Measurements from ENCODE around the gene FAM200C.
A peak's percentile ranks its signal among the peaks of the same experiment; 100 is the strongest.

The FAM200C gene

DNA sequence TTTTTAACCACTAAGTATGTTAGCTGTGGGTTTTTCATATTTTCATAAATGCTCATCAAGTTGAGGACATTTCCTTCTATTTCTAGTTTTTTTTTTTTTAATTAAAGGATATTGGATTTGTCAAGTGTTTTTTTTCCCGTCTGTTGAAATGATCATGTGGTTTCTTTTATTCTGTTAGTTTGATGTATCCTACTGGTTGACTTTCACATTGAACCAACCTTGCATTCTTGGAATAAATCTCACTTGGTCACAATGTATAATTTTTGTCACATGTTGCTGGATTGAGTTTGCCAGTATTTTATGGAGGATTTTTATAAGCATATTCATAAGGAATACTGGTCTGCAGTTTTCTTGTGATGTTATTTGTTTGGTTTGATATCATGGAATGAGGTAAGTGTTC lies 12.4 kb downstream of the FAM200C start:
- Histone ChIP-seq H3K9me3 (peaks cover 18% of the 10 kb centered on the region), H3K9ac (no peak overlapping the region), H3K36me3 (no peaks in the 10 kb centered on the region), H3K4me3 (no peak overlapping the region), H3K27me3 (no peaks in the 10 kb centered on the region), H3K4me2 (no peak overlapping the region), H4K20me1 (no peaks in the 10 kb centered on the region), H3K4me1 (peaks cover 7% of the 10 kb centered on the region), H3K27ac (no peak overlapping the region)
- TF ChIP-seq Cebpa-rat (IDR thresholded peaks at IDR 0.05): no peak

DNA sequence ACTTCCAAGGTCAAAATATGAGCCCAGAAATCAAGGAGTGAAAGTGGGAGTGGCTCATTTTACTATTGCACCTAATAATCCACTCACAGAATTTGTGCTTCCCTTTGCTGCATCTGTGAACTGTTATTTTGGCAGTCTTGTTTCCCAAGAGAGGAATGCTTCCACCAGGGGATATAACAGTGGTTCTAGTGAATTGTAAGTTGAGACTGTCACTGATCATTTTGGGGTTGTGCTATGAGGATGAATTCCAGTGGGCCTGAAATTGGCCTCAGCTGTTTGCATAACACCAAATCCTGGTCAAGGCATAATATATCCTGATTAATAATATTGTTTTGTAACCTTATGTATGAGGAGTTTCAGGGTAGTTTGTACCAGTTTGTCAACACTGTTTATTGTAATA lies 14.4 kb downstream of the FAM200C start:
- no peak for TF ChIP-seq Cebpa-rat (IDR thresholded peaks at IDR 0.05)

DNA sequence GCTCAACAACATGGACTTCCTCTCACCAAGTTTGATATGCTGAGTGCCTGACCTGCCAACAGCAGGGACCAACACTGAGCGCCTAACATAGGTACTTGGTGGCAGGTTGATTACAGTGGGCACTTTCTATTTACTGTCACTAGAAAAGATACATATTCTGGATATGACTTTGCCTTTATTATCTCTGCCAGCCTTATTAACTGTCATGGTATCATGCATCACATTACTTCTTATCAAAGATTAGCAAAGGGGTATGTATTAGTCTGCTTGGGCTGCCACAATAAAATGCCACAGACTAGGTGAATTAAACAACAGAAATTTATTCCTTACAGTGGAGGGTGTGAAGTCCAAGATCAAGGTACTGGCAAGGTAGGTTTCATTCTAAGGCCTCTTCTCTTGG lies 15.2 kb downstream of the FAM200C start:
- no peak overlapping the region for H3K27ac ChIP-seq
- no peaks in the 10 kb centered on the region for H4K20me1 ChIP-seq
- peaks cover 18% of the 10 kb centered on the region for H3K9me3 ChIP-seq
- H3K4me1 ChIP-seq: peaks cover 13% of the 10 kb centered on the region
- H3K9ac ChIP-seq: no peak overlapping the region
- H3K4me2 ChIP-seq: no peak overlapping the region
- TF ChIP-seq Cebpa-rat (IDR thresholded peaks at IDR 0.05): no peak
- no peaks in the 10 kb centered on the region for H3K27me3 ChIP-seq
- no peak overlapping the region for H3K4me3 ChIP-seq
- H3K36me3 ChIP-seq: no peaks in the 10 kb centered on the region

More for the DNA sequence above, 14.4 kb downstream of the FAM200C start:
- no peak overlapping the region for H3K27ac ChIP-seq
- H3K27me3 ChIP-seq: no peaks in the 10 kb centered on the region
- no peaks in the 10 kb centered on the region for H3K36me3 ChIP-seq
- no peak overlapping the region for H3K4me2 ChIP-seq
- H3K4me3 ChIP-seq: no peak overlapping the region
- H4K20me1 ChIP-seq: no peaks in the 10 kb centered on the region
- H3K9ac ChIP-seq: no peak overlapping the region
- peaks cover 13% of the 10 kb centered on the region for H3K4me1 ChIP-seq
- H3K9me3 ChIP-seq: peaks cover 18% of the 10 kb centered on the region

DNA sequence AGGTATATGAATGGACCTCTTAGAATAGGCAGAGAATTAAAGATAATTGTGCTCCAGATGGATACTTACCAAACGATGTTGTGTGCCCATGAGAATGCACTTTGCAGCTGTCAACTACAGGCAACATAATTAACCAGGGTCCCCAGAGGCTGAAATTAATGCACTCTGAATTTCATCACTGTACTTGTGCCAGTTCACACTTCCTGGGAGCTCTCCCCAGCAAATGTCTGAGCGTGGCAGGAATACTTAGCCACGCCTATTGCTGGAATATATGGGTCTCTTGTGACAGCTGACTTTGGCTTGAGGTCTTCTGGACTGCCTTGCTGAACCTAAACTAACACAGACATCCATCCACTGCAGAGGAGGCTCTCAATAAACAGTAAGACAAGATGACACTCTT lies 17.5 kb downstream of the FAM200C start:
- Histone ChIP-seq H4K20me1 (no peaks in the 10 kb centered on the region), H3K27ac (no peak overlapping the region), H3K4me2 (peak overlapping the region; percentile 20; the same call in 1 of the 2 replicates), H3K9me3 (peaks cover 5% of the 10 kb centered on the region), H3K36me3 (no peaks in the 10 kb centered on the region), H3K27me3 (no peaks in the 10 kb centered on the region), H3K4me1 (peaks cover 13% of the 10 kb centered on the region), H3K9ac (no peak overlapping the region), H3K4me3 (no peak overlapping the region)
- TF ChIP-seq Cebpa-rat (IDR thresholded peaks at IDR 0.05): no peak

DNA sequence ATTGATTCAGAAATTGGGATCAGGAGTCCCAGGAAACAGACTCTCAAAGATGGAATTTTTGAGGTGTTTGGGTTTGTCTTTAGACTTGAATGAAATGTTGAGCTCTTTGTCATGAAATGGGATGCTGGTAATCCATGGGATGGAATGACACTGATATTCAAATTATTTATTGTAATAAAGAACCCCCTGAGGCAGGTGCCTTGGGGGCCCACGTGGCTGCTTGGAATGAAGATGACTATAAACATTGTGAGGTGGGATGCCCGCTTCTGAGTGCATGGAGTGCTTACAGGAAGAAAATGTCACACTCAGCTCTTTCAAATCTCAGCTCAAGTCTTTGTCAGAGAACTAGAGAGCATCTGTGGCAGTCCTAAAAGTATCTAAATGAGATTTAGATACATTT lies 19.8 kb downstream of the FAM200C start:
- Histone ChIP-seq H4K20me1 (no peaks in the 10 kb centered on the region), H3K27me3 (no peaks in the 10 kb centered on the region), H3K4me2 (no peak overlapping the region), H3K36me3 (no peaks in the 10 kb centered on the region), H3K4me1 (peaks cover 6% of the 10 kb centered on the region), H3K27ac (no peak overlapping the region), H3K4me3 (no peak overlapping the region), H3K9ac (no peak overlapping the region), H3K9me3 (no peaks in the 10 kb centered on the region)
- TF ChIP-seq Cebpa-rat (IDR thresholded peaks at IDR 0.05): no peak

DNA sequence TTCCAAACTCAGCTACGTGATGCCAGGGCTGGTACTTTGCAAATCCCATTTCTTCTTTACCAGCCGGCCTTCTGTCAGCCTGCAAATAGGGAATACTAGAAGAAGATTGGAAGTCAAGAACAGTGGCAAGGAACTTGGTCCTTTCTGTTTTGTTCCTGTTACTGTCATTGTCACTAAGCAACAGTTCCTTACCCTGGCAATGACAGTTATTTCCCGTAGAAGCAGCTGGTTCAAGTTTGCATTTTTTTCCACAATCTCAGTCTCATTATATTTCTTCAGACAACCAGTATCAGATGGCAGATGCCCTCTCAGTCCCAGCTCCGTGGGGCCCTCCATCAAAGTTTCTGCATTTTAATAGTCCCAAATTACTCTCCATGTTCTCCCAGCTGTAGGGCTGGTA lies 20.3 kb downstream of the FAM200C start:
- peaks cover 6% of the 10 kb centered on the region for H3K4me1 ChIP-seq
- no peaks in the 10 kb centered on the region for H3K27me3 ChIP-seq
- no peak for TF ChIP-seq Cebpa-rat (IDR thresholded peaks at IDR 0.05)
- no peaks in the 10 kb centered on the region for H3K36me3 ChIP-seq
- no peak overlapping the region for H3K27ac ChIP-seq
- no peaks in the 10 kb centered on the region for H4K20me1 ChIP-seq
- no peak overlapping the region for H3K9ac ChIP-seq
- no peaks in the 10 kb centered on the region for H3K9me3 ChIP-seq
- H3K4me3 ChIP-seq: no peak overlapping the region
- no peak overlapping the region for H3K4me2 ChIP-seq

DNA sequence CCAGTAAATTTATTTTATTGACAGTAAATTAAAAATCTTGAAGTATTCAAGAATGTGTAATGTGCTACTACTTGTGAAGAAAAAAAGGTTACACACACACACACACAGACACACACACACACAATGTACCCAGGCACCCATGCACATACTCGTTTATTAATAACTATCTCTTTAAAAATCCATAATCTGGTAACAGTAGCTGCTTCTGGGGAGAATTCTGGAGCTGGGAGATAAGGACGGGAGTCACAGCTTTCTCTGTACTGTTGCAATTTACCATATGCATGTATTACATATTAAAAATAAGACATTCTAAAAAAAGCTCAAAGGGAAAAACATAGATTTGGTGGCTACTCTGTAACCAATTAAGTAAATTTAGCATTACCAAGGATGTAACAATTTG lies 21.5 kb downstream of the FAM200C start:
- H3K27me3 ChIP-seq: no peaks in the 10 kb centered on the region
- H3K27ac ChIP-seq: no peak overlapping the region
- H4K20me1 ChIP-seq: no peaks in the 10 kb centered on the region
- TF ChIP-seq Cebpa-rat (IDR thresholded peaks at IDR 0.05): no peak
- no peaks in the 10 kb centered on the region for H3K36me3 ChIP-seq
- H3K9ac ChIP-seq: no peak overlapping the region
- H3K4me1 ChIP-seq: peaks cover 6% of the 10 kb centered on the region
- H3K9me3 ChIP-seq: no peaks in the 10 kb centered on the region
- no peak overlapping the region for H3K4me2 ChIP-seq
- no peak overlapping the region for H3K4me3 ChIP-seq

DNA sequence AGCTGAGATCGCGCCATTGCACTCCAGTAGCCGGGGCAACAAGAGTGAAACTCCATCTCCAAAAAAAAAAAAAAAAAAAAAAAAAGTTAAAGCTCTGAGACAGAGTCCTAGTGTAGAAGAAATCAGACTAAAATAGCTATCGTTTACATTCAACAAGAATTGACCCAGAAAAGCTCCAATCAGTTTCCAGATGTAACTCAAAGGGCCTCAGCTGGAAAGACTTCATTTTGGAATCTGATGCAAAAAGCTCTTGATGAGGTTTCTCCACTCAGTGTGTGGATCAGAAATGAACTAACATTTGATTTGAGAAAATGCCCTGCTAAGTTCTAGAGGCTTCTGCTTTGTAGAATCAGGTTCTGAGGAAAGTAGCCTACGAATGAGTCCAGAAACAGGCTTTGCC lies 22.2 kb downstream of the FAM200C start:
- peaks cover 6% of the 10 kb centered on the region for H3K4me1 ChIP-seq

DNA sequence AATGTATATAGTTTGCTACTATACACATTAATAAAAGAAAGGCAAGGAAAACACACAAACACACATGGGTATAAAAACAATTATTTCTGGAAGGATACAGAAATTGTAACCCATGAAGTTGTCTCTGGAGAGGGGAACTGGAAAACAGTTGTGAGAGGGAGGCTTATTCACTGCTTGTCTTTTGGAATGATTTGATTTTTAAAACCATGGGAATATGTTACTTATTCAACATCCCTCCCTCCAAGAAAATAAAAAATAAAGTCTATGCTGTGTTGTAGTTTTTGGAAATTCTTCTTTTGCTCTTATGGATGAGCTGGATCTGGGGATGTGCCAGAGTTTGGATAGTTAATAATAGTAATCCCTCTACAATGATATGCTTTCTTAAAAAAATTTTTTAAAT lies 23.4 kb downstream of the FAM200C start:
- no peaks in the 10 kb centered on the region; the same call in 1 of the 2 replicates for H3K27me3 ChIP-seq
- no peaks in the 10 kb centered on the region for H3K36me3 ChIP-seq
- no peaks in the 10 kb centered on the region for H4K20me1 ChIP-seq
- no peak overlapping the region for H3K4me2 ChIP-seq
- H3K9me3 ChIP-seq: no peaks in the 10 kb centered on the region
- H3K4me1 ChIP-seq: no peaks in the 10 kb centered on the region
- H3K27ac ChIP-seq: no peak overlapping the region
- no peak overlapping the region for H3K9ac ChIP-seq
- no peak overlapping the region for H3K4me3 ChIP-seq
- no peak for TF ChIP-seq Cebpa-rat (IDR thresholded peaks at IDR 0.05)

More for the DNA sequence above, 22.2 kb downstream of the FAM200C start:
- no peaks in the 10 kb centered on the region for H3K9me3 ChIP-seq
- no peaks in the 10 kb centered on the region for H3K27me3 ChIP-seq
- H4K20me1 ChIP-seq: no peaks in the 10 kb centered on the region
- no peak overlapping the region for H3K27ac ChIP-seq
- H3K9ac ChIP-seq: no peak overlapping the region
- no peak overlapping the region for H3K4me3 ChIP-seq
- no peak for TF ChIP-seq Cebpa-rat (IDR thresholded peaks at IDR 0.05)
- H3K4me2 ChIP-seq: no peak overlapping the region
- no peaks in the 10 kb centered on the region for H3K36me3 ChIP-seq

DNA sequence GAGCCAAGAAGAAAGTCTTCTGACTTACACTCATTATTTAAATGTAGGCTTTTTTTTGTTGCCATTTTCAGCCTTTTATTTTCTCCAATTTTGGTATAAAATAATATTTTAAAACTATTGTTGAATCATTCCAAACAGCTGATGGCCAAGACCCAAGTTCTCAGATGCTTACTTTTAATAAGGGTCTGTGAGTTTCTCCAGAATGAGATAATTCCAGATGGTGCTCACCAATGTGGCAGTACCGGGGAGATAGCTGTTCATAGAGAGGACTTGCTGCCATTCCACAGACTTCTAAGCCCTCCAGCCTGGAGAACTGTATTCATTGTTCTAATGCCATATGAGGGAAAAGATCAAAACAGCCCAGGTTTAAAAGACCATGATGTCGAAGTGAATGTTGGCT lies 24.2 kb downstream of the FAM200C start:
- no peak for TF ChIP-seq Cebpa-rat (IDR thresholded peaks at IDR 0.05)
- no peaks in the 10 kb centered on the region for H3K4me1 ChIP-seq
- no peaks in the 10 kb centered on the region for H4K20me1 ChIP-seq

DNA sequence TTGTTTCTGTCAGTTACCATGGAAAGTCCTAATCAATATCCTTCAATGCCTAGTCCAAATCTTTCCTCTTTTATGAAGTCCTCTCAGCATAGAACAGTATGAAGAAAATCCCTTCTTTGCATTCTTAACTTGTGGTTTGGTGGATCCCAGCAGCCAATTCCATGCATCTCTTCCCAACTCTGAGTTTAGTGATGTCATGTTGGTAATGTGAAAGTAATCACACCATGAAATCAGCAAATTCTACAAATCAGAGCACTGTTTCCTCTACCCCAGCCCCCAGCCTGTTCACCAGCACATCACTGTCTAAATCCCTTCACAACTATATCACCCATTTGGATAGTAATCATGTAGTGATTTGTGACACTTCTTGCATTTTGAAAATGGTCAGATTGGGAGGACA lies 24.7 kb downstream of the FAM200C start:
- peaks cover 5% of the 10 kb centered on the region for H3K9me3 ChIP-seq
- H3K4me2 ChIP-seq: no peak overlapping the region
- peaks cover 12% of the 10 kb centered on the region for H3K27me3 ChIP-seq
- no peaks in the 10 kb centered on the region for H4K20me1 ChIP-seq
- H3K4me3 ChIP-seq: no peak overlapping the region
- H3K4me1 ChIP-seq: no peaks in the 10 kb centered on the region
- no peaks in the 10 kb centered on the region for H3K36me3 ChIP-seq
- H3K9ac ChIP-seq: no peak overlapping the region
- no peak overlapping the region for H3K27ac ChIP-seq
- TF ChIP-seq Cebpa-rat (IDR thresholded peaks at IDR 0.05): no peak

More for the DNA sequence above, 24.2 kb downstream of the FAM200C start:
- Histone ChIP-seq H3K36me3 (no peaks in the 10 kb centered on the region), H3K27ac (no peak overlapping the region), H3K4me2 (no peak overlapping the region), H3K27me3 (peaks cover 7% of the 10 kb centered on the region), H3K9ac (no peak overlapping the region), H3K4me3 (no peak overlapping the region), H3K9me3 (no peaks in the 10 kb centered on the region)
